Measurements from ENCODE around the gene DPM2.

Gene DPM2

GRCh38 chr9:127898433-127899127, 39.1 kb downstream of the DPM2 start:
- DNase-seq (ENCODE audit: low read depth in 2 of 2), result no peak

- no peak for DNase-seq (ENCODE audit: low read depth in 2 of 2)
Measured at GRCh38 chr9:127897193-127897692, 40.4 kb downstream of the DPM2 start.

- no peak for DNase-seq (ENCODE audit: low read depth in 2 of 2)
Measured at GRCh38 chr9:127896395-127897192, 41.1 kb downstream of the DPM2 start.

GRCh38 chr9:127895811-127896210, 41.8 kb downstream of the DPM2 start:
- DNase-seq (ENCODE audit: low read depth in 2 of 2), result no peak

GRCh38 chr9:127893392-127893791, 44.3 kb downstream of the DPM2 start:
- no peak for DNase-seq (ENCODE audit: low read depth in 2 of 2)

- no peak for DNase-seq (ENCODE audit: low read depth in 2 of 2)
Measured at GRCh38 chr9:127892831-127893230, 44.8 kb downstream of the DPM2 start.

GRCh38 chr9:127890053-127890452, 47.6 kb downstream of the DPM2 start:
- no peak for DNase-seq (ENCODE audit: low read depth in 2 of 2)

- DNase-seq (ENCODE audit: low read depth in 2 of 2), result no peak
Measured at GRCh38 chr9:127887792-127888191, 49.9 kb downstream of the DPM2 start.

- no peak for DNase-seq (ENCODE audit: low read depth in 2 of 2)
Measured at GRCh38 chr9:127886401-127886972, 51.2 kb downstream of the DPM2 start.

- no peak for DNase-seq (ENCODE audit: low read depth in 2 of 2)
Measured at GRCh38 chr9:127885508-127886281, 52.0 kb downstream of the DPM2 start.
